PC-3 (cell line): Measurements from ENCODE around the gene EFCAB6. TPM values are rescaled to one million over a fixed set of nuclear protein-coding genes. Genes with fewer than 3 reads are reported as not detected.
A peak's percentile ranks its signal among the peaks of the same experiment; 100 is the strongest.

ENCODE experiments used
- ATAC-seq: fragments of 200-7000 bp; cut with Tn5 transposase; 2 replicates; pipeline ENCODE4 v1.9.1; 2020; ENCODE audit warnings: mild to moderate bottlenecking, moderate library complexity
- BruUV-seq: library from RNA; stranded (reverse); fragments of 400-500 nt; replicated peaks from 2 replicates; lab custom pipeline; 2021; lab: Mats Ljungman, UMichigan
- CTCF ChIA-PET: fragments of 300-600 bp; sonication (Branson Sonifier 250); formaldehyde crosslinking; loops from one replicate; lab custom pipeline; 2022; ENCODE audit warnings: antibody characterized with exemption; lab: Charles Lee
- POLR2A ChIA-PET: fragments of 300-600 bp; sonication (Branson Sonifier 250); formaldehyde crosslinking; loops from one replicate; lab custom pipeline; 2022; ENCODE audit warnings: antibody characterized with exemption; ENCODE audit not compliant: unreplicated experiment; lab: Charles Lee
- DNase-seq: peaks from one replicate; pipeline ENCODE4 v3.0.0-alpha.2; 2015
- H2AFZ ChIP-seq: fragments of 300-600 bp; sonication (generic); 2 replicates; pipeline ENCODE4 v1.6.0; 2016; ENCODE audit warnings: antibody characterized with exemption, low read length
- H3F3A ChIP-seq: fragments of 300-600 bp; sonication (generic); one replicate; pipeline ENCODE4 v1.6.0; 2017; ENCODE audit warnings: antibody characterized with exemption, low read length, control low read depth, mild to moderate bottlenecking; ENCODE audit not compliant: unreplicated experiment
- H3K27ac ChIP-seq: fragments of 300-600 bp; sonication (generic); 2 replicates; pipeline ENCODE4 v1.5.1; 2016; ENCODE audit warnings: mild to moderate bottlenecking, low read length
- H3K27me3 ChIP-seq: fragments of 300-600 bp; sonication (generic); 2 replicates; pipeline ENCODE4 v1.6.1; 2016; ENCODE audit warnings: low read length, mixed read lengths
- H3K36me3 ChIP-seq: fragments of 300-600 bp; sonication (generic); 2 replicates; pipeline ENCODE4 v1.6.1; 2016; ENCODE audit warnings: low read depth, mixed run types, low read length, mixed read lengths
- H3K4me1 ChIP-seq: fragments of 300-600 bp; sonication (generic); 2 replicates; pipeline ENCODE4 v1.5.1; 2016; ENCODE audit warnings: low read length; ENCODE audit not compliant: insufficient read depth
- H3K4me2 ChIP-seq: fragments of 300-600 bp; sonication (generic); 2 replicates; pipeline ENCODE4 v1.6.0; 2016; ENCODE audit warnings: low read length
- H3K4me3 ChIP-seq: fragments of 300-600 bp; sonication (generic); 2 replicates; pipeline ENCODE4 v1.5.1; 2016; ENCODE audit warnings: mild to moderate bottlenecking, low read length, mixed read lengths
- H3K79me2 ChIP-seq: fragments of 300-600 bp; sonication (generic); 2 replicates; pipeline ENCODE4 v1.6.1; 2017; ENCODE audit warnings: low read length, mixed read lengths
- H3K9ac ChIP-seq: fragments of 300-600 bp; sonication (generic); 2 replicates; pipeline ENCODE4 v1.6.0; 2016; ENCODE audit warnings: mild to moderate bottlenecking, low read length
- H3K9me2 ChIP-seq: fragments of 300-600 bp; sonication (generic); replicated peaks from 2 replicates; pipeline ENCODE4 v1.6.1; 2016; ENCODE audit warnings: mixed run types, low read length, mixed read lengths
- H3K9me3 ChIP-seq: fragments of 300-600 bp; sonication (generic); 2 replicates; pipeline ENCODE4 v1.6.1; 2016; ENCODE audit warnings: low read length, mixed read lengths
- H4K20me1 ChIP-seq: fragments of 300-600 bp; sonication (generic); 2 replicates; pipeline ENCODE4 v1.6.1; 2016; ENCODE audit warnings: low read length, mixed read lengths
- CTCF ChIP-seq: fragments of 300-600 bp; sonication (generic); conservative IDR thresholded peaks from 2 replicates; pipeline ENCODE4 v1.5.1; 2017; ENCODE audit warnings: antibody characterized with exemption, low read depth, mild to moderate bottlenecking, low read length
- EZH2 ChIP-seq: fragments of 300-600 bp; sonication (generic); IDR thresholded peaks from one replicate; pipeline ENCODE4 v1.6.1; 2017; ENCODE audit warnings: antibody characterized with exemption, mild to moderate bottlenecking, low read length; ENCODE audit not compliant: unreplicated experiment
- EZH2phosphoT487 ChIP-seq: fragments of 300-600 bp; sonication (generic); IDR thresholded peaks from 2 replicates; pipeline ENCODE4 v1.6.1; 2018; ENCODE audit warnings: mild to moderate bottlenecking, antibody characterized with exemption, low read length, borderline replicate concordance
- intact Hi-C: fragments of 100-400 bp; cut with micrococcal nuclease; formaldehyde crosslinking; loops from 2 replicates; pipeline ENCODE4 v1.9.0; 2023
- total RNA-seq: library from RNA; depleted of rRNA; stranded (reverse); fragments of >200 nt; gene quantifications from 2 replicates; pipeline ENCODE4 v1.2.3, GENCODE V29; 2014

Gene EFCAB6
- total RNA-seq, 1 experiment from 2014 or later: 0.07 TPM

- CTCF ChIA-PET: no interaction called here
Observed at GRCh38 chr22:43824724-43825420, 12.8 kb upstream of the EFCAB6 start.

GRCh38 chr22:43823911-43824665, 12.0 kb upstream of the EFCAB6 start:
- no peaks in the 10 kb centered on the region for H3K36me3 ChIP-seq
- intact Hi-C loops: no loop called here
- no peaks in the 10 kb centered on the region for H3K9me3 ChIP-seq
- no peaks in the 10 kb centered on the region for H4K20me1 ChIP-seq
- no peaks in the 10 kb centered on the region for H3F3A ChIP-seq
- ATAC-seq: no peak
- no peak overlapping the region for H3K4me2 ChIP-seq
- H3K9ac ChIP-seq: no peak overlapping the region
- BruUV-seq: no TSS peak
- no peak overlapping the region for H3K4me3 ChIP-seq
- no peak for DNase-seq
- no peak overlapping the region for H2AFZ ChIP-seq
- H3K4me1 ChIP-seq: peaks cover 17% of the 10 kb centered on the region
- ChIA-PET POLR2A (no interaction called here), CTCF (no interaction called here)
- H3K27me3 ChIP-seq: no peaks in the 10 kb centered on the region
- H3K79me2 ChIP-seq: no peaks in the 10 kb centered on the region
- H3K27ac ChIP-seq: no peak overlapping the region
- TF ChIP-seq EZH2 (no peak), EZH2phosphoT487 (no peak)
- no peaks in the 10 kb centered on the region for H3K9me2 ChIP-seq

More at GRCh38 chr22:43824724-43825420, 12.8 kb upstream of the EFCAB6 start:
- no peak for DNase-seq
- no peak overlapping the region for H3K27ac ChIP-seq
- POLR2A ChIA-PET: no interaction called here
- H3K4me2 ChIP-seq: no peak overlapping the region
- no peaks in the 10 kb centered on the region for H3F3A ChIP-seq
- no peak overlapping the region for H3K4me3 ChIP-seq
- H3K36me3 ChIP-seq: no peaks in the 10 kb centered on the region
- no TSS peak for BruUV-seq
- H3K9me3 ChIP-seq: no peaks in the 10 kb centered on the region
- no peak overlapping the region for H2AFZ ChIP-seq
- no peaks in the 10 kb centered on the region for H4K20me1 ChIP-seq
- H3K4me1 ChIP-seq: peaks cover 17% of the 10 kb centered on the region
- no peaks in the 10 kb centered on the region for H3K9me2 ChIP-seq
- intact Hi-C loops: loop anchor here (5.0 kb wide), 1 partner anchor 438 kb away; no protein-coding TSS in a partner anchor
- no peak for ATAC-seq
- TF ChIP-seq EZH2phosphoT487 (no peak), EZH2 (no peak), CTCF (no peak)
- no peaks in the 10 kb centered on the region for H3K79me2 ChIP-seq
- H3K27me3 ChIP-seq: no peaks in the 10 kb centered on the region
- H3K9ac ChIP-seq: no peak overlapping the region

GRCh38 chr22:43823353-43823908, 11.3 kb upstream of the EFCAB6 start:
- peaks cover 17% of the 10 kb centered on the region for H3K4me1 ChIP-seq
- DNase-seq (peak; percentile 56), ATAC-seq (peak; percentile 79)
- H3K27me3 ChIP-seq: no peaks in the 10 kb centered on the region
- H4K20me1 ChIP-seq: no peaks in the 10 kb centered on the region
- H3K79me2 ChIP-seq: no peaks in the 10 kb centered on the region
- no peaks in the 10 kb centered on the region for H3K9me2 ChIP-seq
- no peak overlapping the region for H3K27ac ChIP-seq
- H3K4me2 ChIP-seq: no peak overlapping the region
- no peaks in the 10 kb centered on the region for H3K9me3 ChIP-seq
- no peaks in the 10 kb centered on the region for H3K36me3 ChIP-seq
- no peaks in the 10 kb centered on the region for H3F3A ChIP-seq
- ChIA-PET CTCF (interaction anchor here (0.6 kb wide), 1 partner anchor 339 kb away, joined by 3 read pairs; no protein-coding TSS in a partner anchor), POLR2A (no interaction called here)
- intact Hi-C loops: no loop called here
- no peak overlapping the region for H3K4me3 ChIP-seq
- no TSS peak for BruUV-seq
- TF ChIP-seq CTCF: no peak
- no peak for TF ChIP-seq EZH2
- no peak for TF ChIP-seq EZH2phosphoT487
- H3K9ac ChIP-seq: no peak overlapping the region
- no peak overlapping the region for H2AFZ ChIP-seq
